ENCODE measurements around the gene SUGCT.

- TF ChIP-seq POLR2AphosphoS5 (IDR thresholded peaks at IDR 0.05; ENCODE audit: low read depth, low read length), result no peak
- no peak for TF ChIP-seq SIN3A (IDR thresholded peaks at IDR 0.05; ENCODE audit: borderline replicate concordance, insufficient read depth, low read length)
- no peak for TF ChIP-seq REST (IDR thresholded peaks at IDR 0.05; ENCODE audit: insufficient read depth in 1 of 2, low read depth in 2 of 2, low read length in 2 of 2)
- no peak for TF ChIP-seq TAF1 (IDR thresholded peaks at IDR 0.05; ENCODE audit: borderline replicate concordance, insufficient read depth, low read length)
- TF ChIP-seq FOXP2 (optimal IDR thresholded peaks at IDR 0.05; ENCODE audit: borderline replicate concordance, extremely low read depth, extremely low read length, insufficient read depth), result no peak
Measured at GRCh38 chr7:40401406-40401805, 266.6 kb downstream of the SUGCT start.
